Muscle layer of colon (tissue), 2 donors: Measurements from ENCODE around the gene CIAO3.

Experiments
- H3K27ac ChIP-seq: one replicate; pipeline ENCODE4 v1.7.0; 2013; ENCODE audit warnings: low read depth, mild to moderate bottlenecking, low read length, moderate library complexity
- H3K27me3 ChIP-seq, 2 donors: one replicate each; pipeline ENCODE4 v1.7.0; 2013; ENCODE audit warnings: low read length in 2 of 2, mild to moderate bottlenecking in 2 of 2; ENCODE audit not compliant: insufficient read depth in 2 of 2, control insufficient read depth in 1 of 2
- H3K36me3 ChIP-seq: one replicate; pipeline ENCODE4 v1.7.0; 2013; ENCODE audit warnings: mild to moderate bottlenecking, low read length; ENCODE audit not compliant: insufficient read depth
- H3K4me1 ChIP-seq: one replicate; pipeline ENCODE4 v1.7.0; 2013; ENCODE audit warnings: mild to moderate bottlenecking, low read length; ENCODE audit not compliant: insufficient read depth
- H3K4me3 ChIP-seq, 2 donors: one replicate each; pipeline ENCODE4 v1.7.0; 2013; ENCODE audit warnings: low read length in 2 of 2, low read depth in 1 of 2, mild to moderate bottlenecking in 1 of 2, moderate library complexity in 1 of 2
- H3K9ac ChIP-seq: one replicate; pipeline ENCODE4 v1.7.0; 2013; ENCODE audit warnings: low read length
- H3K9me3 ChIP-seq: one replicate; pipeline ENCODE4 v1.7.0; 2013; ENCODE audit warnings: mild to moderate bottlenecking, low read length
- donor health status: abdominal sarcoma.
- donor health status: Adenocarcinoma of cecum.

CIAO3 gene

DNA sequence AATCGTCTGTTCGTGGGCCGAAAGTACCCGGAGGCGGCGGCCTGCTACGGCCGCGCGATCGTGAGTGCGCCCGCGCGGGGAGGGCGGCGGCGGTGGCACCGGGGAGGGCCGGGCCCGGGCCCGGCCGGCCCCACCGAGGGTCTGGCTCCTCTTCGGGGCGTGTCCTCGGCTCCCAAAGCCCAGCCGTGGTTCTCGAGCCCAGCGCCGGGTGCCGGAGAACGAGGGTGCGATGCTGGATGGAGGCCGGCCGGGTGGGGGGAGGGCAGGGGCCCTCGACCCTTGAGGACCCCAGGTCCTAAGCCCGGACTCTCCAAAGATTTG is 60.2 kb downstream of the CIAO3 start:
- Histone ChIP-seq H3K4me1 (peaks cover 30% of the 10 kb centered on the region), H3K4me3 (peak overlapping the region; percentile 65 to 68), H3K9ac (peak overlapping the region; percentile 58), H3K27ac (peak overlapping the region; percentile 91), H3K9me3 (no peaks in the 10 kb centered on the region), H3K27me3 (peaks cover 0 to 4% of the 10 kb centered on the region in 2 donors), H3K36me3 (peaks cover 20% of the 10 kb centered on the region)

GRCh38 chr16:679814-680624 is 60.8 kb downstream of the CIAO3 start, which contains the start of gene STUB1:
Gene STUB1 (plus strand): TSS chr16:680410. CDS start chr16:680526, 116 bp downstream.
- Histone ChIP-seq H3K4me1 (peaks cover 31% of the 10 kb centered on the region), H3K9me3 (no peaks in the 10 kb centered on the region), H3K9ac (peak within 1 kb of the TSS; percentile 58), H3K27ac (peak within 1 kb of the TSS; percentile 97), H3K36me3 (peaks cover 20% of the 10 kb centered on the region), H3K27me3 (peaks cover 0 to 4% of the 10 kb centered on the region in 2 donors), H3K4me3 (peak within 1 kb of the TSS; percentile 65 to 68)
